ENCODE results near the gene AP5Z1. TPM values are rescaled to one million over a fixed set of nuclear protein-coding genes. Genes with fewer than 3 reads are reported as not detected.
A peak's percentile ranks its signal among the peaks of the same experiment; 100 is the strongest.

Gene AP5Z1
- total and polyA plus RNA-seq, 2 of the 4 experiments (the other 2 are of a cell fraction): 9.7 to 38.7 TPM

DNA sequence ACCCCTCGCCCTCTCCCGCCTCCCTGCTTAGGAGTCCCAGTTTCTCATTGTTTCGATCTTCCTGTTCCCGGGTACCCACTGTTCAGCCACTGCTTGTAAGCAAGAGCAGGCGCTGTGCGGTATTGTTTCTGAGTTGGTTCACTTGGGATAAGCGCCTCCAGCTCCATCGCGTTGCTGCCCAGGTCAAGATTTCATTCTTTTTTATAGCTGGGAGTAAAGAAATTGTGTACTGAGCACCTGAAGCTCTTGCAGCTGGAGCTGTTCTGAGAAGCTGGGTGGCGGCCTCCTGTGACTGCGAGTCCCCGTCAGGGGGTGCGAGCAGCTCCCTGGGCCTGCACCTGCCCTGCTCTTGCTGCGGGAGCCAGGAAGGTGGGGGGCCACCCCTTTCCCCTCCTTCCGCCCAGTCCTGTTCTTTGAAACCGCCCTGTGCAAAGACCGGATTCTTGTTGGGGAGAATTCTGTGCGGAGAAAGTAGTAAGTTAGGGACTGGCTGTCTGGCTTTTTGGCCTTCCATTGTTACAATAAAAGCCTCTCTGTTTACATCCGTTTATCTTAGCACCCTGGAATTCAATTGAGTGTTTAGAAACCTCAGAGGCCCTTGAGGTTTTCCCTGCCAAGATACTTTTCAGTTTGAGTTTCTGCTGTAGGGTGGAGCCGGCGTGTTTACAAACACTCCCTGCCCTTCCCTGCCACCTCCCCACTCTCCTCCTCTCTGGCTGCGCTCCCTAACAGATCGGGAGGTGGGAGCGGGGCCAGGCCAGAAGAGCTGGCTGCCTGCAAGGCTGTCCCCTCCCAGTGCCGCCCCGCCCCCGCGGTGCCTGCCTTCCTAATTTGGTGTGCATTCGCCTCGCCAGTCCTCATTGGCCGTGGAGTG lies 30.8 kb upstream of the AP5Z1 start (continued):
- TF ChIP-seq RCOR1 (IDR thresholded peaks at IDR 0.05; ENCODE audit: insufficient replicate concordance, low read length) (no peak), CEBPB (IDR thresholded peaks at IDR 0.05; ENCODE audit: low read depth, low read length) (no peak), RAD21 (IDR thresholded peaks at IDR 0.05; ENCODE audit: low read length) (peak; percentile 9; the same call in 1 of the 2 replicates), NFE2L2 (IDR thresholded peaks at IDR 0.05; ENCODE audit: low read depth, low read length) (peak; percentile 3; the same call in 1 of the 2 replicates)
